Measurements from ENCODE around the gene TM9SF3.

DNA sequence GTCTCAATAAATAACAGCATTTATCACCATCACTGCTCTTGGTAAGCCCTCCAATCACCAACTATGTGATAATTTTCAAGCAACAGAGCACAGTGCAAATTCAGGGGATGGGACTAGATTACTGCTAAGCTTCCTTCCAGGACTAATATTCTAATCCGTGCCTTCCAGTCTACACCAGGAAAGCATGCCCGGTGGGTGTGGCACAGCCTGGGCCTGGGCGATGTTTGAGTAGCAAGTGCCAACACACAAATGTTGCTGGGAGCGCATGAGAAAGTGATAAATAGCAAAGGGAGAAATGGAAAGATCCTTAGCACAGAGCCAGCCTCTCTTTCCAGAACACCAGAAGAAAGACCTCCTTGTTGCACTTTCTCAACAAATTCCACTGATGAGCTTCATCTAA is 13.5 kb upstream of the TM9SF3 start:
- TF ChIP-seq, protein P1, sequence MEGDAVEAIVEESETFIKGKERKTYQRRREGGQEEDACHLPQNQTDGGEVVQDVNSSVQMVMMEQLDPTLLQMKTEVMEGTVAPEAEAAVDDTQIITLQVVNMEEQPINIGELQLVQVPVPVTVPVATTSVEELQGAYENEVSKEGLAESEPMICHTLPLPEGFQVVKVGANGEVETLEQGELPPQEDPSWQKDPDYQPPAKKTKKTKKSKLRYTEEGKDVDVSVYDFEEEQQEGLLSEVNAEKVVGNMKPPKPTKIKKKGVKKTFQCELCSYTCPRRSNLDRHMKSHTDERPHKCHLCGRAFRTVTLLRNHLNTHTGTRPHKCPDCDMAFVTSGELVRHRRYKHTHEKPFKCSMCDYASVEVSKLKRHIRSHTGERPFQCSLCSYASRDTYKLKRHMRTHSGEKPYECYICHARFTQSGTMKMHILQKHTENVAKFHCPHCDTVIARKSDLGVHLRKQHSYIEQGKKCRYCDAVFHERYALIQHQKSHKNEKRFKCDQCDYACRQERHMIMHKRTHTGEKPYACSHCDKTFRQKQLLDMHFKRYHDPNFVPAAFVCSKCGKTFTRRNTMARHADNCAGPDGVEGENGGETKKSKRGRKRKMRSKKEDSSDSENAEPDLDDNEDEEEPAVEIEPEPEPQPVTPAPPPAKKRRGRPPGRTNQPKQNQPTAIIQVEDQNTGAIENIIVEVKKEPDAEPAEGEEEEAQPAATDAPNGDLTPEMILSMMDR (IDR thresholded peaks at IDR 0.05 in 2 of 3, conservative IDR thresholded peaks at IDR 0.05 in 1 of 3; ENCODE audit: borderline replicate concordance in 1 of 3, insufficient read depth in 1 of 3, low read depth in 2 of 3, low read length in 2 of 3): no peak
- TF ChIP-seq POLR2A (IDR thresholded peaks at IDR 0.05; ENCODE audit: borderline replicate concordance, extremely low read depth, insufficient read depth, insufficient read length): no peak
- TF ChIP-seq EZH2 (IDR thresholded peaks at IDR 0.05): no peak
- TF ChIP-seq POLR2AphosphoS5 (IDR thresholded peaks at IDR 0.05; ENCODE audit: low read depth, low read length): no peak
- no peak for TF ChIP-seq FOSL1 (IDR thresholded peaks at IDR 0.05; ENCODE audit: low read depth)
- no peak for TF ChIP-seq SIN3A (IDR thresholded peaks at IDR 0.05; ENCODE audit: low read depth)
- no peak for TF ChIP-seq RAD21 (IDR thresholded peaks at IDR 0.05; ENCODE audit: low read depth)
- TF ChIP-seq EZH2phosphoT487 (IDR thresholded peaks at IDR 0.05; ENCODE audit: borderline replicate concordance): no peak
- no peak for TF ChIP-seq ELF1 (IDR thresholded peaks at IDR 0.05; ENCODE audit: borderline replicate concordance, low read depth)
- TF ChIP-seq CEBPB (IDR thresholded peaks at IDR 0.05; ENCODE audit: low read depth): no peak
- TF ChIP-seq SRF (IDR thresholded peaks at IDR 0.05; ENCODE audit: low read depth): no peak
- TF ChIP-seq, protein P2, sequence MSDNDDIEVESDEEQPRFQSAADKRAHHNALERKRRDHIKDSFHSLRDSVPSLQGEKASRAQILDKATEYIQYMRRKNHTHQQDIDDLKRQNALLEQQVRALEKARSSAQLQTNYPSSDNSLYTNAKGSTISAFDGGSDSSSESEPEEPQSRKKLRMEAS (IDR thresholded peaks at IDR 0.05): no peak
- no peak for TF ChIP-seq TCF7L2 (IDR thresholded peaks at IDR 0.05; ENCODE audit: borderline replicate concordance, extremely low read depth, insufficient read depth, insufficient read length)

Data from HCT116 (cell line).